ENCODE data around the gene FRS2.

GRCh38 chr12:69433653-69434052, 36.5 kb upstream of the FRS2 start:
- no peak for TF ChIP-seq SMAD1 (IDR thresholded peaks at IDR 0.05; ENCODE audit: low read depth, partially characterized antibody)
- no peak for TF ChIP-seq HDAC6 (IDR thresholded peaks at IDR 0.05; ENCODE audit: unreplicated experiment)
- no peak for TF ChIP-seq NRF1 (conservative IDR thresholded peaks at IDR 0.05; ENCODE audit: low read depth, low read length)
- no peak for TF ChIP-seq BCL3 (IDR thresholded peaks at IDR 0.05; ENCODE audit: borderline replicate concordance, insufficient read depth, low read depth, low read length, poor library complexity, severe bottlenecking)
- TF ChIP-seq EP300 (IDR thresholded peaks at IDR 0.05; ENCODE audit: borderline replicate concordance in 1 of 2, control insufficient read depth in 1 of 2, low read depth in 2 of 2, low read length in 2 of 2), result no peak
- TF ChIP-seq CTCF (IDR thresholded peaks at IDR 0.05 in 2 of 3, conservative IDR thresholded peaks at IDR 0.05 in 1 of 3; ENCODE audit: control insufficient read depth in 2 of 3, extremely low read depth in 1 of 3, insufficient read depth in 1 of 3, low read depth in 3 of 3, low read length in 3 of 3), result no peak
- no peak for TF ChIP-seq E2F8 (IDR thresholded peaks at IDR 0.05; ENCODE audit: low read depth, partially characterized antibody)
- no peak for TF ChIP-seq BHLHE40 (IDR thresholded peaks at IDR 0.05; ENCODE audit: borderline replicate concordance in 1 of 2, low read depth in 2 of 2, low read length in 1 of 2)

Measured in GM12878 (cell line).